Measurements from ENCODE around the gene NACC2. TPM values are rescaled to one million over a fixed set of nuclear protein-coding genes. Genes with fewer than 3 reads are reported as not detected.

NACC2 gene
- total and polyA plus RNA-seq, 2 donors (not counting 1 experiment from before 2014, with no cell fraction given), result 0.34 to 1.9 TPM

GRCh38 chr9:136044971-136045594 is 50.0 kb downstream of the NACC2 start:
- intact Hi-C loops (cut with micrococcal nuclease), result no loop called here
- H3K9me3 Mint-ChIP-seq (ENCODE audit: insufficient read depth), result no peaks in the 10 kb centered on the region
- 88% methylated on average over 16 of the region's 16 CpGs for WGBS (ENCODE audit: insufficient coverage)
- no peaks in the 10 kb centered on the region for H3K79me2 ChIP-seq (ENCODE audit: control insufficient read depth, insufficient read depth, low read length)
- no peak overlapping the region for H3K27ac Mint-ChIP-seq
- H3K9me3 ChIP-seq (ENCODE audit: control extremely low read depth in 1 of 3, control insufficient read depth in 2 of 3, insufficient read depth in 1 of 3, low read length in 2 of 3), result peaks cover 0 to 8% (median 0%) of the 10 kb centered on the region in 3 donors
- POLR2A ChIA-PET, result no interaction called here
- peaks cover 0 to 9% (median under 1%) of the 10 kb centered on the region in 4 experiments for H3K27me3 ChIP-seq (replicated peaks in 1 of 4; ENCODE audit: control extremely low read depth in 1 of 4, control insufficient read depth in 3 of 4, insufficient read depth in 4 of 4, low read length in 3 of 4)
- H4K20me1 ChIP-seq (ENCODE audit: control insufficient read depth, insufficient read depth, low read length, poor library complexity, severe bottlenecking), result no peaks in the 10 kb centered on the region
- no peaks in the 10 kb centered on the region for H3K4me1 ChIP-seq (ENCODE audit: control insufficient read depth in 2 of 2, insufficient read depth in 2 of 2, low read length in 2 of 2)
- H3K4me2 ChIP-seq (replicated peaks; ENCODE audit: low read depth, low read length, poor library complexity, severe bottlenecking), result no peak overlapping the region
- no peaks in the 10 kb centered on the region for H3K36me3 ChIP-seq (replicated peaks in 1 of 2; ENCODE audit: control extremely low read depth in 1 of 2, control insufficient read depth in 1 of 2, extremely low read depth in 1 of 2, insufficient read depth in 2 of 2, low read length in 1 of 2)
- H3K27me3 Mint-ChIP-seq, result no peaks in the 10 kb centered on the region
- H2AFZ ChIP-seq (ENCODE audit: insufficient read depth, low read depth, low read length, poor library complexity, severe bottlenecking), result no peak overlapping the region
- CTCF ChIA-PET, result no interaction called here
- ATAC-seq (ENCODE audit: low read depth) (no peak), DNase-seq (no peak)
- H3K27ac ChIP-seq (ENCODE audit: low read length in 2 of 2), result no peak overlapping the region
- no peaks in the 10 kb centered on the region for H3K4me1 Mint-ChIP-seq
- TF ChIP-seq EZH2 (IDR thresholded peaks at IDR 0.05; ENCODE audit: borderline replicate concordance, insufficient read depth, low read depth, low read length, poor library complexity, severe bottlenecking) (no peak), CTCF (IDR thresholded peaks at IDR 0.05) (no peak)
- no peak overlapping the region for H3K4me3 Mint-ChIP-seq
- H3K4me3 ChIP-seq (ENCODE audit: control extremely low read depth in 1 of 5, extremely low read depth in 1 of 5, insufficient read depth in 1 of 5, low read depth in 2 of 5, low read length in 4 of 5), result no peak overlapping the region
- H3K9ac ChIP-seq (ENCODE audit: low read length), result no peak overlapping the region

- H3K27ac Mint-ChIP-seq, result no peak overlapping the region
- Histone ChIP-seq H2AFZ (ENCODE audit: insufficient read depth, low read depth, low read length, poor library complexity, severe bottlenecking) (no peak overlapping the region), H3K4me2 (replicated peaks; ENCODE audit: low read depth, low read length, poor library complexity, severe bottlenecking) (no peak overlapping the region), H3K9ac (ENCODE audit: low read length) (no peak overlapping the region), H3K4me3 (ENCODE audit: control extremely low read depth in 1 of 5, extremely low read depth in 1 of 5, insufficient read depth in 1 of 5, low read depth in 2 of 5, low read length in 4 of 5) (no peak overlapping the region), H4K20me1 (ENCODE audit: control insufficient read depth, insufficient read depth, low read length, poor library complexity, severe bottlenecking) (no peaks in the 10 kb centered on the region), H3K79me2 (ENCODE audit: control insufficient read depth, insufficient read depth, low read length) (no peaks in the 10 kb centered on the region), H3K9me3 (ENCODE audit: control extremely low read depth in 1 of 3, control insufficient read depth in 2 of 3, insufficient read depth in 1 of 3, low read length in 2 of 3) (peaks cover 0 to 10% (median 4%) of the 10 kb centered on the region in 3 donors), H3K36me3 (replicated peaks in 1 of 2; ENCODE audit: control extremely low read depth in 1 of 2, control insufficient read depth in 1 of 2, extremely low read depth in 1 of 2, insufficient read depth in 2 of 2, low read length in 1 of 2) (no peaks in the 10 kb centered on the region), H3K4me1 (ENCODE audit: control insufficient read depth in 2 of 2, insufficient read depth in 2 of 2, low read length in 2 of 2) (no peaks in the 10 kb centered on the region), H3K27me3 (replicated peaks in 1 of 4; ENCODE audit: control extremely low read depth in 1 of 4, control insufficient read depth in 3 of 4, insufficient read depth in 4 of 4, low read length in 3 of 4) (peaks cover 0 to 11% (median 2%) of the 10 kb centered on the region in 4 experiments), H3K27ac (ENCODE audit: low read length in 2 of 2) (no peak overlapping the region)
- peaks cover 4% of the 10 kb centered on the region for H3K27me3 Mint-ChIP-seq
- no peak overlapping the region for H3K4me3 Mint-ChIP-seq
- ChIA-PET CTCF (no interaction called here), POLR2A (no interaction called here)
- no peak for DNase-seq
- 93% methylated on average over 8 of the region's 25 CpGs for WGBS (ENCODE audit: insufficient coverage)
- no peak for ATAC-seq (ENCODE audit: low read depth)
- no peaks in the 10 kb centered on the region for H3K4me1 Mint-ChIP-seq
- intact Hi-C loops (cut with micrococcal nuclease), result no loop called here
- no peak for TF ChIP-seq EZH2 (IDR thresholded peaks at IDR 0.05; ENCODE audit: borderline replicate concordance, insufficient read depth, low read depth, low read length, poor library complexity, severe bottlenecking)
- TF ChIP-seq CTCF (IDR thresholded peaks at IDR 0.05), result no peak
- H3K9me3 Mint-ChIP-seq (ENCODE audit: insufficient read depth), result peaks cover 4% of the 10 kb centered on the region
Observed at GRCh38 chr9:136044207-136044970, 50.7 kb downstream of the NACC2 start.
